ENCODE data around the gene PLG.
"Not testable (repeated sequence)": the region's sequence is repeated elsewhere in the genome, so short reads cannot be mapped to it uniquely, and the experiment has no call there.

Gene PLG

DNA sequence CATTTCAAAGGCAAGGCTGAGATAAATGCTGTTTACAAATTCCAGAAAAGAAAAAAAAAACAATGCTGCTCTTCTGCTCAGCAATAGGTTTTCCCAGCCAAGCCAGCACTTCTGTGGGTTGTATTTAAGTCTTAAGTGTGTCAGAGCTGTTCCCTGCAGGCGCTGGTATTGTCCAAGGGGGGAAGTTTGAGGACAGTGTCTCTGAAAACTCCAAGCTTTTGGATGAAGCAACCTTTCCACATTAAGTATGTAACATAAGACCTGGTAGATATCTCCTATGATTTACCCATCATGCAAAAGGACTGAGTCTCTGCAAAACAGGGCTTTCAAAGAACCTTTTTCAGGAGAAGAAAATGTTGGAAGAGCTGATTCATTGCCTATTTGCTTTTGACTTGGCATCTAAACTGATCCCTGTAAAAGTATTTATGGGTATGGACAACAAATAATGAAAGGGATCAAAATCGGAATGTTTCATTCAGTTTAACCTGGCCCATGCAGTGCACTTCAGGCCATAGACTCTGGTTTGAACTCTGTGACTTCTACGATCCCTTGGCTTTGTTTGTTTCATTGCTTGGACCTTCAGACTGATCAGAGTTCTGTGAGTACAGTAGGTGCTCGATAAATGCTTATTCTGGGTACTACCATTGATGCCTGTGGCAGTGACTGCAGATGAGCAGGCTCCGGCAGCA, 16.1 kb upstream of the PLG start:
- no peak overlapping the region for H3K27ac Mint-ChIP-seq
- H3K4me3 Mint-ChIP-seq, result no peak overlapping the region
- H3K27me3 Mint-ChIP-seq, result peaks cover 4 to 9% of the 10 kb centered on the region in 2 donors
- ATAC-seq (replicated peaks), result no peak
- DNase-seq, result no peak
- H3K36me3 Mint-ChIP-seq (ENCODE audit: insufficient read depth), result no peaks in the 10 kb centered on the region
- H3K4me1 Mint-ChIP-seq (ENCODE audit: low read depth in 2 of 2), result no peaks in the 10 kb centered on the region
- no peaks in the 10 kb centered on the region for H3K9me3 Mint-ChIP-seq

DNA sequence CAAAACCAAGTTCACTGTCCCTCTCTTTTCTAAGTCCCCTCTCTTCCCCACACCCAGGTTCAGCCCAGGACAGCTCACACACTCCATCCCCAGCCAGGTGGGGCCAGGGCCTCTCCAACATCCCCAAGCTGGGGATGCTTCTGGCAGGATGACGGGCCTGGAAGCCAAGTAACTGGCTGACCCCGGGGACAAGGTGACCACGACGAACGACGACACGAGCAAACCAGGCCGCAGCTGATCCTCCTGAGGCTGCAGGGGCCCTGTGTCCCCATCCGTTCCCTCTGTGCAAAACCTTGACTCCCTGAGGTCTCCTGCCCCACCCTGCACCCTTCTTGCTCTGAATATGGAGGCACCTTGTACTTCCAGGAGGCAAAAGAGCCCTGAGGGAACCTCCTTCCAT, 11.6 kb upstream of the PLG start:
- Mint-ChIP-seq H3K36me3 (ENCODE audit: insufficient read depth) (no peaks in the 10 kb centered on the region), H3K4me3 (no peak overlapping the region), H3K4me1 (ENCODE audit: low read depth in 2 of 2) (no peaks in the 10 kb centered on the region), H3K27ac (no peak overlapping the region), H3K27me3 (peaks cover 0 to 10% of the 10 kb centered on the region in 2 donors), H3K9me3 (no peaks in the 10 kb centered on the region)
- DNase-seq, result no peak
- no peak for ATAC-seq (replicated peaks)

DNA sequence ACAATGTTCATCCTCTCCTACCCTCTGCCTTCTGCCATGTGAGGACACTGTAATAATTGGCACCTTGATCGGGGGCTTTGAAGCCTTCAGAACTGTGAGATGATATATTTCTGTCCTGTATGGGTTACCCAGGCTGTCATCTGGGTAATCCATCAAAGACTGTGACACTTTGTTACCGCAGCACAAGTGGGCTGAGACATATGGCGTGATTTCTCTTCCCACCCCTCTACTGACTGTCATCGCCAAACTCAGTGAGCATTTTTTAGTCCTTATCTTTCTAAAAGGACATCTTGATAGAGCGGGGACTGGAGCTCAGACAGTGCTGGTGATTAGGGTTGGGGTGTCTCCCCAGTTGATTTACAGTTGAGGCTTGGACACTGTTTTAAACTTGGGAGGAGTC, 10.4 kb upstream of the PLG start:
- H3K4me3 Mint-ChIP-seq, result no peak overlapping the region
- no peak overlapping the region for H3K27ac Mint-ChIP-seq
- H3K4me1 Mint-ChIP-seq (ENCODE audit: low read depth in 2 of 2), result no peaks in the 10 kb centered on the region
- no peak for DNase-seq
- H3K27me3 Mint-ChIP-seq, result peaks cover 8 to 10% of the 10 kb centered on the region in 2 donors
- no peak for ATAC-seq (replicated peaks)
- H3K9me3 Mint-ChIP-seq, result no peaks in the 10 kb centered on the region
- no peaks in the 10 kb centered on the region for H3K36me3 Mint-ChIP-seq (ENCODE audit: insufficient read depth)

DNA sequence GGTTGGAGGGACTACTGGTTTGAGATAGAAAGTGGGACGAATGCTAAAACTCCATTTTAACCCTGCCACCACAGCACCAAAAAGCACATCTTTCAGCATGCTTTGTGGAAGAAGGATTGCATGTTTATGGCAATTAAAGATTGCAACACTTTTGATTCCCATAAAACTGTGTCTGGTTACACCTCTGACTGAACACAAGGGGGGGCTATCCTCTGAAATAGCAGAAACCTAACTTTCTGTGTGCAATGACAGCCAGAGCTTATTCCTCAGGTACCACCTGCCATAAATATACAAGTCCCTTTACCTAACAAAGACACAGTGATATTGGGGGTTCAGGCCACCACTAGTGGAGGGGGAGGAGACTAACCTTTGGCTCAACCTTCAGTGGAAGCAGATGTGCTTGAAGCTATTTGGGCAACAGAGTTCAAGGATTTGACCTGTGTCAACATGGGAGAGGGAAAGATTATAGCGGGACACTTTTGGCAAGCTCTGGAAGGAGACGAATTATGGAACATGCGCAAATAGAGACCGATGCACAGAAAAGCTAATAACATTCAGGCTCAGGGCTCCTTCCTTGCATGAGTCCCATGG, 9.6 kb upstream of the PLG start:
- Mint-ChIP-seq H3K27ac (no peak overlapping the region), H3K4me3 (no peak overlapping the region)

DNA sequence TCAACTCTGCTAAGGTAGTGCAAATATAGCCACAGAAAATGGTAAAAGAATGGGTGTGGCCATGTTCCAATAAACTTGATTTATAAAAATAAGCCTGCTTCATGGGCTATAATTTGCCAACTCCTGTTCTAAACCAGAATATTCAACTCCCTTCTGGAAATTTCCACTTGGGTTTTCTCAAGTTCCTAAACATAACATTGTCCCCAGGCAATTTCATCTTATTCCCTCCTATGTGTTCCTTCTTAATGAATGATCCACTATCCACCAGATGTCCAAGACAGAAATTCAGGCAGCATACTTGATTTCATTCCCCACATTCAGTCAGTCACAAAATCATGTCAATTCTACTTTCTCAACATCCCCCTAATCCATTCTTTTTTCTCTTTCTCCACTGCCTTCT, 7.0 kb upstream of the PLG start:
- peaks cover 16% of the 10 kb centered on the region in 2 donors for H3K27me3 Mint-ChIP-seq
- not testable (repeated sequence) for ATAC-seq (replicated peaks); H3K4me3 Mint-ChIP-seq; H3K36me3 Mint-ChIP-seq (ENCODE audit: insufficient read depth); H3K27ac Mint-ChIP-seq; H3K4me1 Mint-ChIP-seq (ENCODE audit: low read depth in 2 of 2); DNase-seq; H3K9me3 Mint-ChIP-seq

More for the DNA sequence above, 9.6 kb upstream of the PLG start:
- Mint-ChIP-seq H3K36me3 (ENCODE audit: insufficient read depth) (no peaks in the 10 kb centered on the region), H3K9me3 (no peaks in the 10 kb centered on the region), H3K4me1 (ENCODE audit: low read depth in 2 of 2) (no peaks in the 10 kb centered on the region), H3K27me3 (peaks cover 8 to 10% of the 10 kb centered on the region in 2 donors)
- ATAC-seq (replicated peaks), result no peak
- DNase-seq, result no peak

DNA sequence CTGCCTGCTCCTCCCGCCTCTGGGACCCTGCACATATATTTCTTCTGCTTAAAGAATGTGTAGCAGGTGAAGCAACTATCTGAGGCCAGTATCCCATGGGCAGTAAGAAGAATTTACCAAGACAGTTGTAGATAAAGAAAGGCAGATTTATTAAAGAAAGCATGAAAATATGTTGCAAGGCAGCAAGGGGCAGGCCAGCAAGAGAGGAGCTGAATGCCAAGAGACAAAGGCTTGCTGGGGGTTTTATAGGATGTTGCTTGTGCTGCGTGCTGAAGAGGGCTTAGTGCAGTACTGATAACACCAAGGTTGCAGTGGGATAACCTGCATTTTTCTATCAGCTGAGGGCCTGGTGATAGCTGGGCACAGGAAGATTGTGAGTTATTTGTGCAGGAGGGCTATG, 6.4 kb upstream of the PLG start:
- H3K4me3 Mint-ChIP-seq; H3K4me1 Mint-ChIP-seq (ENCODE audit: low read depth in 2 of 2); ATAC-seq (replicated peaks); H3K27ac Mint-ChIP-seq; H3K36me3 Mint-ChIP-seq (ENCODE audit: insufficient read depth); DNase-seq; H3K9me3 Mint-ChIP-seq: not testable (repeated sequence)
- peaks cover 16 to 20% of the 10 kb centered on the region in 2 donors for H3K27me3 Mint-ChIP-seq

DNA sequence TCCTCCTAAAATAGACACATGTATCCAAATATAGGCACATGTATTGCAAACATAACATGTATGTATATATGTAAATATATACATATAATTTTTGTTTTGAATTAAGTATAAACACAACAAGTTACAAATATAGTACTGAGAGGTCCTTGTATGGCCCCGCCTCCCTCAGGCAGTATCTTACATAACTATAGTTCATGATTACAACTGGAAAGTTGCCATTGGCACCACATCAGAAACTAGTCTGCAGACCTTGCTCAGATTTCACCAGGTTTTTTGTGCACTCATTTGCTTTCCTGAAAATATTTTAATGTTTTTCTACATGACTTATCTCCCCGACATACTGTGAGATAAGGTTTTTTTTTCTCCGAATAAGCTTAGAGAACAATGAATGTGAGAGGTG, 5.2 kb upstream of the PLG start:
- not testable (repeated sequence) for H3K4me3 Mint-ChIP-seq; H3K9me3 Mint-ChIP-seq; DNase-seq; H3K27ac Mint-ChIP-seq; H3K36me3 Mint-ChIP-seq (ENCODE audit: insufficient read depth); ATAC-seq (replicated peaks); H3K4me1 Mint-ChIP-seq (ENCODE audit: low read depth in 2 of 2)
- H3K27me3 Mint-ChIP-seq, result peaks cover 11 to 29% of the 10 kb centered on the region in 2 donors

DNA sequence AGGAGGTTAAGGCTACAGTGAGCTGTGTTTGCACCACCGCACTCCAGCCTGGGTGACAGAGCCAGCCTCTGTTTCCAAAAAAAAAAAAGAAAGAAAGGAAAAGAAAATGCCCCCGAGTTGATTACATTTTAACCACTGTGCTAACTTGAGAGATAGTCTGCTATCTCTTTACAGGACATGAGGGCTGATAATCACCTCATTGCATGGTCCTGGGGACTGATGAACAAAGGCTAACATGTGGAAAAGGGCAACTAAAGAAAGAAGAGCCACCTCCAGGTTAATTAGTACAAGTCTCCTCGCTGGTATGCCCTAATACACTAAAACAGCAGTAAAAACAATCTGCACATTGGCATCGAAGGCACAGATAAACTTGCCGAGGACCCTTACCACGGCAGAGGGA, 4.2 kb upstream of the PLG start:
- Mint-ChIP-seq H3K9me3 (no peaks in the 10 kb centered on the region), H3K27ac (no peak overlapping the region), H3K4me1 (ENCODE audit: low read depth in 2 of 2) (no peaks in the 10 kb centered on the region), H3K27me3 (peaks cover 11 to 30% of the 10 kb centered on the region in 2 donors), H3K36me3 (ENCODE audit: insufficient read depth) (no peaks in the 10 kb centered on the region), H3K4me3 (no peak overlapping the region)
- ATAC-seq (replicated peaks) (no peak), DNase-seq (no peak)

DNA sequence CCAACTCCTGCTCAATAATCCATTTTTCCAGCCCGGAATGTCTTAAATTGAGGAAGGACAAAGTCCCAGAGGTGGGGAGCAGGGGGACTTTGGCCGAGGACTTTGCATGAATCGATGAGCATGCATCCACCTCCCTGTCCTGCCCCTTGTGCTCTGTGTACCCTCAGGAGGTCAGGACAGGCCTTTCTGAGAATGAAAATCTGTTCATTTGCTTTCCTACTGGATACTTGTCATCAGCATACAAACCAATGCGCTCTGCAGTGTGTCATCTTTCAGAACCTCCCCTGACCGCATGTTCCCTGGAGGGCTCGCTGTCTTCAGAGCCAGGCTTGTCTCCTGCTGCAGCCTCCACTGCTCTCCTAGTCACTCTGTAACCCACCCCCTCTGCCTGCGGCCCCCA, 2.6 kb downstream of the PLG start:
- not testable (repeated sequence) for H3K36me3 Mint-ChIP-seq (ENCODE audit: insufficient read depth); H3K4me1 Mint-ChIP-seq (ENCODE audit: low read depth in 2 of 2); H3K9me3 Mint-ChIP-seq; H3K4me3 Mint-ChIP-seq; H3K27ac Mint-ChIP-seq; ATAC-seq (replicated peaks); DNase-seq
- H3K27me3 Mint-ChIP-seq, result peaks cover 5 to 47% of the 10 kb centered on the region in 2 donors

DNA sequence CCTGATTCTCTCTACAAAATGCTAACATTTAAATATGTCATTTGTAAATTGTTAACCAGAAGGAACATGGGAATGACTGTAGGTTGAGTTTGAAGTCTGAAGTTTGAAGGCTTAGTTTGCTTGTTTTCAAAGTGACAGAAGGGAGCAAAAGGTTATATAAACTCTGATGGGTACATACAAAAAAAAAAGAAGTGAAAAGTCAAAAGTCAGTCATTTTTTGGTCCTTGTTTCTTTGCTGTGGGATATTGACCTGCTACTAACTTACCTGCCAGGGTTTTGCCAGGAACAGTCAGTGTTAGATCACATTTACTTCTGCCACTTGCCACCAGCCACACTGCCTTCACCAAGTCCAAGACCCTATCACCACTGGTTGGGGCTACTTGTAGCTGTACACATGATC, 6.9 kb downstream of the PLG start:
- H3K9me3 Mint-ChIP-seq; H3K4me3 Mint-ChIP-seq; ATAC-seq (replicated peaks); H3K4me1 Mint-ChIP-seq (ENCODE audit: low read depth in 2 of 2); H3K36me3 Mint-ChIP-seq (ENCODE audit: insufficient read depth); DNase-seq; H3K27ac Mint-ChIP-seq: not testable (repeated sequence)
- peaks cover 2 to 33% of the 10 kb centered on the region in 2 donors for H3K27me3 Mint-ChIP-seq

DNA sequence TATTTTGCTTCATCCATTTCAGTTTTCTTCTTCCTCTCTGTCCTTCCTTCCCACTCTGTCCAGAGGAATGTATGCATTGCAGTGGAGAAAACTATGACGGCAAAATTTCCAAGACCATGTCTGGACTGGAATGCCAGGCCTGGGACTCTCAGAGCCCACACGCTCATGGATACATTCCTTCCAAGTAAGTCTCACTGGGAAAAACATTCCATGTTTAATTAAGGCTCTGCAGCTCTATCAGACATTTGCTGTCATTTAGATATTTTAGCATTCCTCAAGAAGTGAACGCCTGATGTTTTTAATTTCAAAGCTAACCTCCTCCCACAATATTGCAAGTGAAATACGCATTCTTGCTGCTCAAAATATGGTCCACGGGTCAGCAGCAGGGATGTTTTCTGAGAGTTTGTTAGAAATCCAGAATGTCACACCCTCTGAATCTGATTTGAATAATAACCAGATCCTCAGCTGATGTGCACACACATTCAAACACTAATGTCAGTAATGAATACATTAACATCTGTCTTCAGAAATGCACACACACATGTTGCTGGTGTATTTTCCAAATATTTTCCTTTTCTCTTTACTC, 12.8 kb downstream of the PLG start:
- ATAC-seq (replicated peaks), result no peak
- Mint-ChIP-seq H3K9me3 (no peaks in the 10 kb centered on the region), H3K27me3 (peaks cover 16 to 17% of the 10 kb centered on the region in 2 donors), H3K36me3 (ENCODE audit: insufficient read depth) (no peaks in the 10 kb centered on the region), H3K4me1 (ENCODE audit: low read depth in 2 of 2) (no peaks in the 10 kb centered on the region), H3K27ac (no peak overlapping the region), H3K4me3 (no peak overlapping the region)
- DNase-seq, result no peak

DNA sequence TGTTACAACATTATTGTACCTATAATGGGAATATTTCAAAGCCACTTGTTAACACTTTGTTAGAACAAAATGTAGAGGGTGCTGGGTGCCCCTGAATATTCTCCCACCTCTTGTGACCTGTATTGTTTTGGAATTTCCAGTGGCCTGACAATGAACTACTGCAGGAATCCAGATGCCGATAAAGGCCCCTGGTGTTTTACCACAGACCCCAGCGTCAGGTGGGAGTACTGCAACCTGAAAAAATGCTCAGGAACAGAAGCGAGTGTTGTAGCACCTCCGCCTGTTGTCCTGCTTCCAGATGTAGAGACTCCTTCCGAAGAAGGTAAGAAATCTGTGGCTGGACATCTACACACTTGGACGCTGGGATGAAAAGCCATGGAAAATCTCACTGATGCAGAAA, 28.9 kb downstream of the PLG start:
- Mint-ChIP-seq H3K36me3 (ENCODE audit: insufficient read depth) (no peaks in the 10 kb centered on the region), H3K27me3 (peaks cover 0 to 16% of the 10 kb centered on the region in 2 donors), H3K27ac (no peak overlapping the region), H3K9me3 (no peaks in the 10 kb centered on the region), H3K4me1 (ENCODE audit: low read depth in 2 of 2) (no peaks in the 10 kb centered on the region), H3K4me3 (no peak overlapping the region)
- no peak for DNase-seq
- no peak for ATAC-seq (replicated peaks)

DNA sequence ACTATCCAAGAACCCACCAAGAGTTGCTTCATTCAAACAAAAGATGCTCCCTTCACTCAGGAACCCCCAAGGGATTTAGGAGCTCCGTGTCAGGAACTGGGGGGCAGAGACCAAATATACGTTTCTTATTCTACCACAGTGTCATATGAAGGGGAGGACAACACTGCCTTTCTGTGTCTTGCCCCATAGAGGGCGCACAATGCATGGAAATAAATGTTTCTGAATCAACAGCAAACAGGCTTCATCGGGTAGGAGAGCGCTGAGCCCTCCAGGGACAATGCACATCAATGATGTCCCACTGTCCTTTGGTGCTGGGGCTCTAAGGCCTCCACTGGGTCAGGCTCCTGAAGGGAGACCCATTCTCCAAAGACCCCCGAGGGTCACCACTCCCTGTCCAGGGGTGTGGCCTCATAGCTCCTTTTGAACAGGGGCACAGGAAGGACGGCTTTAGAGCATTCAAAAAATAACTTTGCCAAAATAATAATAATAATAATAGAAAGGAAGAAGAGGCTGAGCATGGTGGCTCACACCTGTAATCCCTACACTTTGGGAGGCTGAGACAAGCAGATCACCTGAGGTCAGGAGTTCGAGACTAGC, 31.1 kb downstream of the PLG start:
- H3K4me1 Mint-ChIP-seq (ENCODE audit: low read depth in 2 of 2), result no peaks in the 10 kb centered on the region
- no peaks in the 10 kb centered on the region for H3K9me3 Mint-ChIP-seq
- peak; percentile 22 for ATAC-seq (replicated peaks)
- H3K4me3 Mint-ChIP-seq, result no peak overlapping the region
- H3K27ac Mint-ChIP-seq, result no peak overlapping the region
- H3K27me3 Mint-ChIP-seq, result peaks cover 0 to 16% of the 10 kb centered on the region in 2 donors
- no peaks in the 10 kb centered on the region for H3K36me3 Mint-ChIP-seq (ENCODE audit: insufficient read depth)
- DNase-seq, result peak in 2 of 3 experiments; percentile 3 to 8

DNA sequence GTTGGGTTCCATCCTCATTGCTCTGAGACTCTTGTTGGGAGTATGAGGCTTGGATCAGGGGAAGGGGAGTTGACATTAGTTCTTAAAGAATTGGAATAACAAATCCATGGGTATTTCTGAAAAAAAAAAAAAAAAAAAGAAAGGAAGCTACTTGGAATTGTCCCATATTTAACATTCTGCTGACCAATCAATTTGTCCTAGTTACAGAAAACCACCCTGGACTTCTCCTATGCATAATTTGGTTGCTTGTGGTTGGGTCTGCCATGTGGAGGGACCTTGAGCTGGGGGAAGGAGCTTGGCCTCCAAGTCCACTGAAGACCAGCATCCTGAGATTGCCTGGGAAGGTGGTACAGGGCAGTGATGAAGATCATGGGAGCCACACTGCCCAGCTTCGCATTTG, 32.6 kb downstream of the PLG start:
- H3K36me3 Mint-ChIP-seq (ENCODE audit: insufficient read depth), result no peaks in the 10 kb centered on the region
- H3K4me3 Mint-ChIP-seq, result no peak overlapping the region
- peaks cover 0 to 16% of the 10 kb centered on the region in 2 donors for H3K27me3 Mint-ChIP-seq
- H3K4me1 Mint-ChIP-seq (ENCODE audit: low read depth in 2 of 2), result no peaks in the 10 kb centered on the region
- H3K27ac Mint-ChIP-seq, result no peak overlapping the region
- ATAC-seq (replicated peaks), result no peak
- no peak for DNase-seq
- no peaks in the 10 kb centered on the region for H3K9me3 Mint-ChIP-seq

All from effector memory CD8-positive, alpha-beta T cell (primary cell).